Endodermal cell (in vitro differentiated cells): Measurements from ENCODE around the gene FPR2. TPM values are rescaled to one million over a fixed set of nuclear protein-coding genes. Genes with fewer than 3 reads are reported as not detected.

Source experiments
- DNase-seq: peaks from one replicate; pipeline ENCODE4 v3.0.0-alpha.2; 2017
- H3K27ac ChIP-seq: 2 replicates; pipeline ENCODE4 v1.5.1; 2013; ENCODE audit warnings: mild to moderate bottlenecking, low read depth, low read length, moderate library complexity
- H3K27me3 ChIP-seq: 2 replicates; pipeline ENCODE4 v1.6.1; 2013; ENCODE audit warnings: mild to moderate bottlenecking, low read length, moderate library complexity; ENCODE audit not compliant: insufficient read depth, control insufficient read depth, poor library complexity, severe bottlenecking
- H3K36me3 ChIP-seq: 2 replicates; pipeline ENCODE4 v1.7.0; 2013; ENCODE audit warnings: mild to moderate bottlenecking, low read length, moderate library complexity; ENCODE audit not compliant: control insufficient read depth, insufficient read depth
- H3K4me1 ChIP-seq: one replicate; pipeline ENCODE4 v1.7.0; 2013; ENCODE audit warnings: low read length; ENCODE audit not compliant: control insufficient read depth, insufficient read depth
- H3K4me3 ChIP-seq: 2 replicates; pipeline ENCODE4 v1.5.1; 2013; ENCODE audit warnings: mild to moderate bottlenecking, low read length, moderate library complexity
- H3K9ac ChIP-seq: 2 replicates; pipeline ENCODE4 v1.6.1; 2013; ENCODE audit warnings: mild to moderate bottlenecking, low read length, moderate library complexity; ENCODE audit not compliant: poor library complexity, severe bottlenecking; ENCODE audit errors: extremely low read depth
- H3K9me3 ChIP-seq: 2 replicates; pipeline ENCODE4 v1.6.1; 2013; ENCODE audit warnings: mild to moderate bottlenecking, low read length, moderate library complexity; ENCODE audit not compliant: control insufficient read depth
- H3K27ac Mint-ChIP-seq: 2 replicates; pipeline ENCODE4 v1.8.0; 2020; ENCODE audit warnings: mixed read lengths
- H3K27me3 Mint-ChIP-seq: 2 replicates; pipeline ENCODE4 v1.8.0; 2021; ENCODE audit warnings: mild to moderate bottlenecking, mixed read lengths; ENCODE audit not compliant: insufficient read depth
- H3K36me3 Mint-ChIP-seq: 2 replicates; pipeline ENCODE4 v1.8.0; 2020; ENCODE audit warnings: low read depth, mixed read lengths
- H3K4me1 Mint-ChIP-seq: 2 replicates; pipeline ENCODE4 v1.8.0; 2020; ENCODE audit warnings: mixed read lengths
- H3K4me3 Mint-ChIP-seq: 2 replicates; pipeline ENCODE4 v1.8.0; 2020; ENCODE audit warnings: mild to moderate bottlenecking, moderate library complexity, mixed read lengths
- H3K9me3 Mint-ChIP-seq: 2 replicates; pipeline ENCODE4 v1.8.0; 2020; ENCODE audit warnings: mild to moderate bottlenecking, mixed read lengths
- WGBS, 2 experiments: methylation state at CpG; one replicate each; pipeline versions ENCODE4 v1.1.5 to v1.1.7; 2013; ENCODE audit warnings: missing lambda C conversion rate in 2 of 2, mixed read lengths in 1 of 2; ENCODE audit not compliant: insufficient coverage in 1 of 2, insufficient read length in 1 of 2; 5-methylcytosine and 5-hydroxymethylcytosine counted together
- total RNA-seq, 2 donors: library from RNA; stranded (reverse); fragmentation: NEBNext Ultra II Directional in 1 of 2; extraction: Animal tissue kit (Norgen Biotek cat#: 25700) in 1 of 2; gene quantifications; 2 replicates in 1 of 2; 3 replicates in 1 of 2; pipeline ENCODE4 v1.2.1, GENCODE V29; 2021
- TF ChIP-seq, protein P1 (sequence below): fragments of 200-600 bp; sonication (generic); conservative IDR thresholded peaks from 2 replicates; pipeline ENCODE4 v1.5.0; 2021; ENCODE audit warnings: antibody characterized with exemption, mild to moderate bottlenecking

Gene FPR2
- total RNA-seq, 2 donors from 2014 or later, result 0.11 TPM; not detected in 1

DNA sequence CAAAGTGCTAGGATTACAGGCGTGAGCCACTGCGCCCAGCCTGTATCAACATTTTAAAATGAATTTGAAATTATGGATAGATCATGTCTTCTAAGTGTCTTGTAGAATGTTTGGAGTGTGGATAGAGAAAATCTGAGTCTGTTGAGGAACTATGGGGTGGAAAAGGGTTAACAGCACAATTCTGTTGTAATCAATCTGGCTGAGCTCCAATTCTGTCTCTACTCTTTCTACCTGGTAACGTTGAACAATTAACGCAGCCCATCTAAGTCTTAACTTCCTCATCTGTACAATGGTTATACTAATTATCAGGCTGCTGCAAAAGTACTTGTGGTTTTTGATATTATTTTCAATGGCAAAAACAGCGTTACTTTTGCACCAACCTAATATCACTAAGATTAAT lies 4.1 kb downstream of the FPR2 start:
- no peaks in the 10 kb centered on the region for H3K36me3 Mint-ChIP-seq
- no peak overlapping the region for H3K27ac Mint-ChIP-seq

DNA sequence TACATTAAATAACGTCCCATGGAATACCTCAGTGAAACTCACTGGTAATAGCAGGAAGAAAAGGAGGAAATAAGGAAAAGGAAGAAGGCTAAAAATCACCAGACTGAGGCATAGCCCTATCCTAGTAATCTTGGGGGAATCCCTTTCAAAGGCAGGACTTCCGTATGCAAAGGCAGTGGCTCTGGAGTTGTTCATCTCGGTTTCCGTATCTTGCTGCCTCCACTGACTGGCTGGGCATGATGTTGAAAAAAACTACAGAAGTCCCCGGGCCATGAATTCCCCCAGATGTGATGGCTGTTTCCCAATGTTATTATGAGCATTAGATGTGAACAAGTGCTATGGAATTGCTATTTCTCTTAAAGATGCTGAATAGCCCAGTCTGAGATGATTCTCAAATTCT lies 5.5 kb downstream of the FPR2 start:
- TF ChIP-seq, protein P1, sequence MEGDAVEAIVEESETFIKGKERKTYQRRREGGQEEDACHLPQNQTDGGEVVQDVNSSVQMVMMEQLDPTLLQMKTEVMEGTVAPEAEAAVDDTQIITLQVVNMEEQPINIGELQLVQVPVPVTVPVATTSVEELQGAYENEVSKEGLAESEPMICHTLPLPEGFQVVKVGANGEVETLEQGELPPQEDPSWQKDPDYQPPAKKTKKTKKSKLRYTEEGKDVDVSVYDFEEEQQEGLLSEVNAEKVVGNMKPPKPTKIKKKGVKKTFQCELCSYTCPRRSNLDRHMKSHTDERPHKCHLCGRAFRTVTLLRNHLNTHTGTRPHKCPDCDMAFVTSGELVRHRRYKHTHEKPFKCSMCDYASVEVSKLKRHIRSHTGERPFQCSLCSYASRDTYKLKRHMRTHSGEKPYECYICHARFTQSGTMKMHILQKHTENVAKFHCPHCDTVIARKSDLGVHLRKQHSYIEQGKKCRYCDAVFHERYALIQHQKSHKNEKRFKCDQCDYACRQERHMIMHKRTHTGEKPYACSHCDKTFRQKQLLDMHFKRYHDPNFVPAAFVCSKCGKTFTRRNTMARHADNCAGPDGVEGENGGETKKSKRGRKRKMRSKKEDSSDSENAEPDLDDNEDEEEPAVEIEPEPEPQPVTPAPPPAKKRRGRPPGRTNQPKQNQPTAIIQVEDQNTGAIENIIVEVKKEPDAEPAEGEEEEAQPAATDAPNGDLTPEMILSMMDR, result no peak
- no peak for DNase-seq
- WGBS, 2 experiments, result 86 to 87% methylated on average over 3 to 5 of the region's 5 CpGs
- Mint-ChIP-seq H3K36me3 (no peaks in the 10 kb centered on the region), H3K27me3 (peaks cover 36% of the 10 kb centered on the region), H3K27ac (no peak overlapping the region), H3K4me1 (no peaks in the 10 kb centered on the region), H3K4me3 (no peak overlapping the region), H3K9me3 (no peaks in the 10 kb centered on the region)
- no peaks in the 10 kb centered on the region for H3K4me1 ChIP-seq
- no peak overlapping the region for H3K27ac ChIP-seq
- H3K9me3 ChIP-seq, result no peaks in the 10 kb centered on the region
- no peak overlapping the region for H3K9ac ChIP-seq
- H3K4me3 ChIP-seq, result no peak overlapping the region
- H3K27me3 ChIP-seq, result no peaks in the 10 kb centered on the region
- H3K36me3 ChIP-seq, result no peaks in the 10 kb centered on the region

More for the DNA sequence above, 4.1 kb downstream of the FPR2 start:
- Histone ChIP-seq H3K9me3 (no peaks in the 10 kb centered on the region), H3K27ac (no peak overlapping the region), H3K4me1 (no peaks in the 10 kb centered on the region), H3K9ac (no peak overlapping the region), H3K27me3 (no peaks in the 10 kb centered on the region), H3K4me3 (no peak overlapping the region), H3K36me3 (no peaks in the 10 kb centered on the region)
- H3K4me3 Mint-ChIP-seq, result no peak overlapping the region
- no peaks in the 10 kb centered on the region for H3K4me1 Mint-ChIP-seq
- DNase-seq, result no peak
- H3K27me3 Mint-ChIP-seq, result peaks cover 34% of the 10 kb centered on the region
- WGBS, 2 experiments, result 80 to 100% methylated on average over 1 to 5 of the region's 5 CpGs
- TF ChIP-seq, protein P1, result no peak
- no peaks in the 10 kb centered on the region for H3K9me3 Mint-ChIP-seq

DNA sequence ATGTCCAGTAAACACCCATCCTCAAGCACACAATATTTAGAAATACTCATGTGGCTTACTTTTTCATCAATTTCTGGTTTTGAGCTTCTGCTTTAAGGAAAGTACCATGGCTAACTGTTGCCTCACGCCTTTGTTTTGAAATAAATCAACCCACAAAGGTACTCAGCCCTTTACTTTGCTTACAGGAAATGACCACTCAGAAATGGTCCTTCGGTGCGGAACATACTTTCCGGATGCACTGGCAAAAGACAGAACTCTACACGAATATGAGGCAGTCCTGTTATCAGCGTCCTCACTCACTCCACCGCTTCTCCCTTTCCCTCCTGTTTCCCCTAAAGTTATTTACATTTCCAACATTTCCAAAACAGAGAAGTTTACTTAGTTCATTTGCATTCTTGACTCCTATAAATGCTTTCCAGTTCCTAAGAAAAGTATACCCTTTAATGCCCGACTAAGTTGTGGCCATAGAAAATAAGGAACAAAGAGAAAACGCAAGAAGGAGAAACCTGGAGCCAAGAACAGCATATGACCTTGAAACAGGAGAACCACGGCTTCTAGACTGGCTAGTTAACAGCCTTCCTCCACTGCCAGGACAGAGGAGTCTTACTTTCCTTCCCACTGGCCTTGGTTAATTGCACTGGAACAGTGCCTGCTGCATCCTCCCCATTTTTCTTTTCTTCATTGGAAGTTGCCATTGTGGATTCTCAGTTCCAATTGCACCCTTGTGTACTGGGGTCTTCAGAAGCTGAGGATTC lies 10.6 kb downstream of the FPR2 start:
- no peak overlapping the region for H3K4me3 Mint-ChIP-seq
- H3K9me3 ChIP-seq, result no peaks in the 10 kb centered on the region
- H3K27ac Mint-ChIP-seq, result no peak overlapping the region
- no peak overlapping the region for H3K4me3 ChIP-seq
- H3K4me1 ChIP-seq, result no peaks in the 10 kb centered on the region
- no peaks in the 10 kb centered on the region for H3K4me1 Mint-ChIP-seq
- no peak for DNase-seq
- H3K9ac ChIP-seq, result no peak overlapping the region
- H3K27me3 ChIP-seq, result no peaks in the 10 kb centered on the region
- H3K36me3 Mint-ChIP-seq, result no peaks in the 10 kb centered on the region
- WGBS, 2 experiments, result 77 to 82% methylated on average over 10 of the region's 10 CpGs
- TF ChIP-seq, protein P1, result no peak
- H3K27me3 Mint-ChIP-seq, result peaks cover 50% of the 10 kb centered on the region
- H3K9me3 Mint-ChIP-seq, result no peaks in the 10 kb centered on the region
- H3K27ac ChIP-seq, result no peak overlapping the region
- no peaks in the 10 kb centered on the region for H3K36me3 ChIP-seq
